Spleen (tissue), 11 donors: ENCODE data around the gene LPAR2. TPM values are rescaled to one million over a fixed set of nuclear protein-coding genes. Genes with fewer than 3 reads are reported as not detected.
A peak's percentile ranks its signal among the peaks of the same experiment; 100 is the strongest.

Experiments used
- DNase-seq: peaks from one replicate; pipeline ENCODE4 v3.0.0-alpha.2; 2020
- H3K27ac ChIP-seq, 8 donors: fragments of 200-600 bp; sonication (generic) in 7 of 8; 1 replicate in 4 of 8; 2 replicates in 4 of 8; pipeline versions ENCODE4 v1.5.0 to v1.8.0; 2016 to 2021; ENCODE audit warnings: inconsistent platforms in 4 of 8, mild to moderate bottlenecking in 4 of 8, moderate library complexity in 1 of 8
- H3K27me3 ChIP-seq, 7 donors: fragments of 200-600 bp; sonication (generic) in 6 of 7; replicated peaks in 1 of 7; 1 replicate in 4 of 7; 2 replicates in 3 of 7; pipeline versions ENCODE4 v1.5.0 to v1.8.0; 2016 to 2021; ENCODE audit warnings: inconsistent platforms in 3 of 7, mild to moderate bottlenecking in 1 of 7
- H3K36me3 ChIP-seq, 6 donors: fragments of 200-600 bp; sonication (generic) in 5 of 6; 1 replicate in 4 of 6; 2 replicates in 2 of 6; pipeline versions ENCODE4 v1.5.0 to v1.8.0; 2016 to 2021; ENCODE audit warnings: inconsistent platforms in 2 of 6
- H3K4me1 ChIP-seq, 6 donors: fragments of 200-600 bp; sonication (generic) in 5 of 6; 1 replicate in 3 of 6; 2 replicates in 3 of 6; pipeline versions ENCODE4 v1.5.0 to v1.8.0; 2016 to 2021; ENCODE audit warnings: inconsistent platforms in 3 of 6
- H3K4me3 ChIP-seq, 8 donors: fragments of 200-600 bp; sonication (generic) in 7 of 8; 1 replicate in 4 of 8; 2 replicates in 4 of 8; pipeline versions ENCODE4 v1.5.0 to v1.8.0; 2016 to 2021; ENCODE audit warnings: inconsistent platforms in 4 of 8, mild to moderate bottlenecking in 4 of 8, moderate library complexity in 2 of 8
- H3K9me3 ChIP-seq, 8 donors: fragments of 200-600 bp; sonication (generic) in 7 of 8; 1 replicate in 4 of 8; 2 replicates in 4 of 8; pipeline versions ENCODE4 v1.5.0 to v1.8.0; 2016 to 2021; ENCODE audit warnings: inconsistent platforms in 4 of 8
- CTCF ChIP-seq, 11 experiments: fragments of 200-600 bp in 7 of 11; fragments of 450-650 bp in 4 of 11; sonication (generic) in 4 of 11; IDR thresholded peaks in 8 of 11; conservative IDR thresholded peaks in 3 of 11; 1 replicate in 7 of 11; 2 replicates in 4 of 11; pipeline versions ENCODE4 v1.4.0 to v1.8.0; 2016 to 2021; ENCODE audit warnings: antibody characterized with exemption in 11 of 11, inconsistent platforms in 4 of 11, mild to moderate bottlenecking in 1 of 11
- POLR2A ChIP-seq, 3 donors: fragments of 450-650 bp; IDR thresholded peaks; one replicate each; pipeline ENCODE4 v1.5.1; 2017; ENCODE audit warnings: antibody characterized with exemption in 3 of 3, mild to moderate bottlenecking in 1 of 3
- POLR2AphosphoS5 ChIP-seq, 3 donors: sonication (generic); formaldehyde crosslinking; IDR thresholded peaks; one replicate each; pipeline ENCODE4 v1.5.1; 2017; ENCODE audit warnings: antibody characterized with exemption in 3 of 3
- WGBS, 5 donors: extraction: QIAGEN DNeasy Blood & Tissue Kit in 3 of 5; methylation state at CpG; one replicate each; pipeline versions ENCODE4 v1.1.5 to v1.1.7; 2013 to 2018; 5-methylcytosine and 5-hydroxymethylcytosine counted together
- intact Hi-C: fragments of 100-400 bp; cut with DNase I; formaldehyde crosslinking; loops from one replicate; pipeline ENCODE4 v1.15.0; 2023; ENCODE audit warnings: low total_unique reads
- polyA plus RNA-seq, 3 donors: library from polyadenylated mRNA; stranded (reverse); fragments of 200-250 nt; gene quantifications; one replicate each; pipeline ENCODE4 v1.2.1, GENCODE V29; 2013
- total RNA-seq, 7 donors: library from RNA; depleted of rRNA in 3 of 7; stranded (reverse); fragments of >200 nt in 3 of 7; fragmentation: NEBNext Ultra II Directional in 4 of 7; extraction: Animal tissue kit (Norgen Biotek cat#: 25700) in 4 of 7; gene quantifications; one replicate each; pipeline versions ENCODE4 v1.1.0 to v1.2.1, GENCODE V29; 2016 to 2021
- donor health status: healthy with polysubstance abuse.
- donor health status: DM: no; HTN: no; CAD: no; lungs with moderate emphysema.
- donor health status: DM: no; HTN: no; CAD: no.
- donor health status: Bipolar disorder and iron deficiency.
- donor health status: healthy.
- donor health status: DM: no; HTN: no; CAD: no.
- donor health status: DM: yes; HTN: yes; CAD: no.

Gene LPAR2
- total and polyA plus RNA-seq, 10 donors: 12.4 to 62.8 (median 41.5) TPM

- Histone ChIP-seq H3K4me1 (peaks cover 0 to 8% (median 3%) of the 10 kb centered on the region in 6 donors), H3K9me3 (no peaks in the 10 kb centered on the region), H3K36me3 (peaks cover 18 to 100% (median 100%) of the 10 kb centered on the region in 6 donors), H3K27me3 (no peaks in the 10 kb centered on the region), H3K27ac (no peak overlapping the region), H3K4me3 (no peak overlapping the region)
- TF ChIP-seq POLR2A (IDR thresholded peaks at IDR 0.05): no peak
- TF ChIP-seq CTCF (IDR thresholded peaks at IDR 0.05 in 8 of 11, conservative IDR thresholded peaks at IDR 0.05 in 3 of 11): no peak
- TF ChIP-seq POLR2AphosphoS5 (IDR thresholded peaks at IDR 0.05): no peak
- peak; percentile 59 for DNase-seq
- intact Hi-C loops: no loop called here
- 96 to 100% (median 98%) methylated on average over 13 to 22 of the region's 22 CpGs for WGBS, 5 donors
Measured at GRCh38 chr19:19655051-19655594, 27.1 kb upstream of the LPAR2 start.

GRCh38 chr19:19654441-19654840 lies 26.4 kb upstream of the LPAR2 start:
- WGBS, 5 donors: 93 to 98% (median 94%) methylated on average over 8 to 15 of the region's 15 CpGs
- Histone ChIP-seq H3K4me3 (no peak overlapping the region), H3K4me1 (peaks cover 0 to 1% (median 0%) of the 10 kb centered on the region in 6 donors), H3K9me3 (no peaks in the 10 kb centered on the region), H3K36me3 (peaks cover 18 to 100% (median 100%) of the 10 kb centered on the region in 6 donors), H3K27ac (no peak overlapping the region), H3K27me3 (no peaks in the 10 kb centered on the region)
- intact Hi-C loops: no loop called here
- DNase-seq: peak; percentile 42
- TF ChIP-seq POLR2A (IDR thresholded peaks at IDR 0.05): no peak

- no peaks in the 10 kb centered on the region for H3K27me3 ChIP-seq
- no peaks in the 10 kb centered on the region for H3K9me3 ChIP-seq
- TF ChIP-seq CTCF (IDR thresholded peaks at IDR 0.05 in 8 of 11, conservative IDR thresholded peaks at IDR 0.05 in 3 of 11) (no peak), POLR2AphosphoS5 (IDR thresholded peaks at IDR 0.05) (peak in 1 of 3 donors; percentile 19)
- 96 to 98% (median 98%) methylated on average over 11 to 23 of the region's 23 CpGs for WGBS, 5 donors
- H3K27ac ChIP-seq: no peak overlapping the region
- H3K36me3 ChIP-seq: peaks cover 17 to 100% (median 99%) of the 10 kb centered on the region in 6 donors
- no peak for DNase-seq
- intact Hi-C loops: no loop called here
- H3K4me3 ChIP-seq: no peak overlapping the region
- H3K4me1 ChIP-seq: no peaks in the 10 kb centered on the region
Measured at GRCh38 chr19:19653597-19654147, 25.7 kb upstream of the LPAR2 start.

- H3K27me3 ChIP-seq: no peaks in the 10 kb centered on the region
- H3K27ac ChIP-seq: no peak overlapping the region
- 91 to 95% (median 91%) methylated on average over 23 to 24 of the region's 24 CpGs for WGBS, 5 donors
- H3K4me1 ChIP-seq: no peaks in the 10 kb centered on the region
- H3K36me3 ChIP-seq: peaks cover 15 to 100% (median 98%) of the 10 kb centered on the region in 6 donors
- no peak for DNase-seq
- no peaks in the 10 kb centered on the region for H3K9me3 ChIP-seq
- intact Hi-C loops: no loop called here
- TF ChIP-seq POLR2AphosphoS5 (IDR thresholded peaks at IDR 0.05) (peak in 2 of 3 donors; percentile 20 to 50), POLR2A (IDR thresholded peaks at IDR 0.05) (no peak)
- H3K4me3 ChIP-seq: no peak overlapping the region
Measured at GRCh38 chr19:19652482-19653295, 24.7 kb upstream of the LPAR2 start.

- H3K36me3 ChIP-seq: peaks cover 19 to 100% (median 98%) of the 10 kb centered on the region in 6 donors
Measured at GRCh38 chr19:19651076-19651475, 23.1 kb upstream of the LPAR2 start.

More at GRCh38 chr19:19651076-19651475, 23.1 kb upstream of the LPAR2 start:
- 70 to 93% (median 73%) methylated on average over 13 of the region's 13 CpGs for WGBS, 5 donors
- no peaks in the 10 kb centered on the region for H3K4me1 ChIP-seq
- intact Hi-C loops: no loop called here
- no peak for DNase-seq
- no peaks in the 10 kb centered on the region for H3K27me3 ChIP-seq
- no peaks in the 10 kb centered on the region for H3K9me3 ChIP-seq
- no peak for TF ChIP-seq CTCF (IDR thresholded peaks at IDR 0.05 in 8 of 11, conservative IDR thresholded peaks at IDR 0.05 in 3 of 11)
- peak in 1 of 3 donors; percentile 62 for TF ChIP-seq POLR2AphosphoS5 (IDR thresholded peaks at IDR 0.05)
- no peak overlapping the region for H3K4me3 ChIP-seq
- H3K27ac ChIP-seq: no peak overlapping the region
